Body of pancreas (tissue), 4 donors: Measurements from ENCODE around the gene NOSTRIN.
A peak's percentile ranks its signal among the peaks of the same experiment; 100 is the strongest.

Experiments used
- POLR2A ChIP-seq, 3 donors: fragments of 450-650 bp; IDR thresholded peaks; one replicate each; pipeline ENCODE4 v1.6.1; 2016; ENCODE audit warnings: antibody characterized with exemption in 3 of 3, mild to moderate bottlenecking in 2 of 3
- TF ChIP-seq, protein P1 (sequence below), 7 experiments: fragments of 450-650 bp in 4 of 7; fragments of 200-600 bp in 3 of 7; sonication (generic) in 3 of 7; IDR thresholded peaks; one replicate each; pipeline ENCODE4 v1.5.1; 2016 to 2019; ENCODE audit warnings: antibody characterized with exemption in 7 of 7

DNA sequence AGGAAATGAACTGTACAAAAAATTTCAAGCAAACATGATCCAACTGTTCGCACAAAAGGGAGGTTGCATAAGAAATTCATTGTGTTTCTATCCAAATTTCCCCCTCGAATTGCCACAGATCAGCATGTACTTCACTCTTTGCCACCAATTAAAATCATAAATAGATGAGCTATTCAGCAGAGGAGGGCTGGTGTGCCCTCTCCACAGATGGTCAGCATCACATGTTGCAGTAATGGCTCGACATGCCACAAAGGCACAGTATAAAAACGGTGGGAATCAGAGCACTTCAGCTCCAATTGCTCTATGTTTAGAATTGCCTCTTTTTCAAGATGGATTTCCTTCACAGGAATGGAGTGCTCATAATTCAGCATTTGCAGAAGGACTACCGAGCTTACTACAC lies 98.6 kb downstream of the NOSTRIN start, which contains the start of gene G6PC2:
- TF ChIP-seq, protein P1, sequence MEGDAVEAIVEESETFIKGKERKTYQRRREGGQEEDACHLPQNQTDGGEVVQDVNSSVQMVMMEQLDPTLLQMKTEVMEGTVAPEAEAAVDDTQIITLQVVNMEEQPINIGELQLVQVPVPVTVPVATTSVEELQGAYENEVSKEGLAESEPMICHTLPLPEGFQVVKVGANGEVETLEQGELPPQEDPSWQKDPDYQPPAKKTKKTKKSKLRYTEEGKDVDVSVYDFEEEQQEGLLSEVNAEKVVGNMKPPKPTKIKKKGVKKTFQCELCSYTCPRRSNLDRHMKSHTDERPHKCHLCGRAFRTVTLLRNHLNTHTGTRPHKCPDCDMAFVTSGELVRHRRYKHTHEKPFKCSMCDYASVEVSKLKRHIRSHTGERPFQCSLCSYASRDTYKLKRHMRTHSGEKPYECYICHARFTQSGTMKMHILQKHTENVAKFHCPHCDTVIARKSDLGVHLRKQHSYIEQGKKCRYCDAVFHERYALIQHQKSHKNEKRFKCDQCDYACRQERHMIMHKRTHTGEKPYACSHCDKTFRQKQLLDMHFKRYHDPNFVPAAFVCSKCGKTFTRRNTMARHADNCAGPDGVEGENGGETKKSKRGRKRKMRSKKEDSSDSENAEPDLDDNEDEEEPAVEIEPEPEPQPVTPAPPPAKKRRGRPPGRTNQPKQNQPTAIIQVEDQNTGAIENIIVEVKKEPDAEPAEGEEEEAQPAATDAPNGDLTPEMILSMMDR (IDR thresholded peaks at IDR 0.05), result no peak
- TF ChIP-seq POLR2A (IDR thresholded peaks at IDR 0.05), result peak in 2 of 3 donors; percentile 27 to 29
